ENCODE results near the gene DDX19B.

DNA sequence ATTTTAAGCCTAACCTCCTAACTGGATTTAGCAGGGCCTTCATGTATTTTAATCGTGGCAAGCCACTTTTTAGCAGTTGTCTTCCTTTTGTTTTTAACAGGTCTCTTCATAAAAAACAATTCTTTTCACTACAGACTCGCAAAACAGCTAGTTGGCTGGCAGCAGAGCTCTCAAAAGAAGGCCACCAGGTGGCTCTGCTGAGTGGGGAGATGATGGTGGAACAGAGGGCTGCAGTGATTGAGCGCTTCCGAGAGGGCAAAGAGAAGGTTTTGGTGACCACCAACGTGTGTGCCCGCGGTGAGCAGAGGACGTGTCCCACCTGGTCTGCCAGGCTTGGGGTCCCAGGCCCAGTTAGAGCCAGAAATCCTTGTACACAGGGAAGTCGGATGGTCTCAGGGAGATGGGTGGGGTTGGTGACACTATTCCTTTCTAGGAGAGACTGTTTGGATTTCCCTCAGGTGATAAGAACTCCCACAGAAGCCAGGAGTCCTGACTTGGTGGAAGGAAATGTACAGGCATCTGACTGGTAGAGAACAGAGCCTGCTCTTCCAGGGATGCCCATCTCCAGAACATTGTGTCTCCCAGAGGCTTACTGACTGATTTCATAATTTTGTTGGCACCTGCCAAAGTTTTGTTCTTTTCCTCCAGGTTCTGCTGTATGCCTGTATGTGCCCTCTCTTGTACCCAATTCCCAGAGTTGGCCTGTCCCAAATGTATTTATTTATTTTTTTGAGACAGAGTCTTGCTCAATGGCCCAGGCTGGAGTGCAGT is 32.8 kb downstream of the DDX19B start:
- TF ChIP-seq CTCF (IDR thresholded peaks at IDR 0.05; ENCODE audit: low read depth, low read length) (peak; percentile 57), POLR2A (IDR thresholded peaks at IDR 0.05; ENCODE audit: extremely low read depth, insufficient read length) (no peak)
- TF ChIP-seq, protein P1, sequence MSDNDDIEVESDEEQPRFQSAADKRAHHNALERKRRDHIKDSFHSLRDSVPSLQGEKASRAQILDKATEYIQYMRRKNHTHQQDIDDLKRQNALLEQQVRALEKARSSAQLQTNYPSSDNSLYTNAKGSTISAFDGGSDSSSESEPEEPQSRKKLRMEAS (IDR thresholded peaks at IDR 0.05; ENCODE audit: low read depth, low read length) = no peak
